HuH-7.5 (cell line): Measurements from ENCODE around the gene OR3A3.
"Not testable (repeated sequence)": the region's sequence is repeated elsewhere in the genome, so short reads cannot be mapped to it uniquely, and the experiment has no call there.

Experiments used
- DNase-seq: peaks from one replicate; pipeline ENCODE4 v3.0.0; 2011; ENCODE audit warnings: low spot score

The OR3A3 gene

DNA sequence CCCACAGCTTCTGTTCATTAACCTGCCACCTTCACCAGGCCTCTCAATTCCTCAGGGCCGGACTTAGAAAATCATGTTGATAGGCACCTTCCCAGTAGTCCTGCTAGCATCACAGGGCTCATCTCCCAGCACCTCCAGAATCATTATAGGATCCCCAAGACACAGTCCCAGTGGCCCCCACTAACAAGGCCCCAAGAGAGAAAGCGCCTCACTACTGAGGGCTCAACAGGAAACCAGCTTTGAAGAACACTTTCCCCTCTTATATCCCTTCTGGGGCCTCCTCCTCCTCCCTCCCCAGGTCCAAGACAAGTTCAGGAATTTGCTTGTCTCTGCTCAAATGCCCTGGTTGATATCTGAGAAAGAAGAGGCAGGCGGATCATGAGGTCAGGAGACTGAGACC is at the start of gene OR3A3:
TSS of gene OR3A3 (plus strand) at position 301 of the 400 bp plus-strand sequence.
- no peak for DNase-seq

DNA sequence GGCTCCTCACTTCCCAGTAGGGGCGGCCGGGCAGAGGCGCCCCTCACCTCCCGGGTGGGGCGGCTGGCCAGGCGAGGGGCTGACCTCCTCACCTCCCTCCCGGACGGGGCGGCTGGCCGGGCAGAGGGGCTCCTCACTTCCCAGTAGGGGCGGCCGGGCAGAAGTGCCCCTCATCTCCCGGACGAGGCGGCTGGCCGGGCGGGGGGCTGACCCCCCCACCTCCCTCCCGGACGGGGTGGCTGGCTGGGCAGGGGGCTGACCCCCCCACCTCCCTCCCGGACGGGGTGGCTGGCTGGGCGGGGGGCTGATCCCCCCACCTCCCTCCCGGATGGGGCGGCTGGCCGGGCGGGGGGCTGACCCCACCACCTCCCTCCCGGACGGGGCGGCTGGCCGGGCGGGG is 40.0 kb upstream of the OR3A3 start:
- DNase-seq = not testable (repeated sequence)

DNA sequence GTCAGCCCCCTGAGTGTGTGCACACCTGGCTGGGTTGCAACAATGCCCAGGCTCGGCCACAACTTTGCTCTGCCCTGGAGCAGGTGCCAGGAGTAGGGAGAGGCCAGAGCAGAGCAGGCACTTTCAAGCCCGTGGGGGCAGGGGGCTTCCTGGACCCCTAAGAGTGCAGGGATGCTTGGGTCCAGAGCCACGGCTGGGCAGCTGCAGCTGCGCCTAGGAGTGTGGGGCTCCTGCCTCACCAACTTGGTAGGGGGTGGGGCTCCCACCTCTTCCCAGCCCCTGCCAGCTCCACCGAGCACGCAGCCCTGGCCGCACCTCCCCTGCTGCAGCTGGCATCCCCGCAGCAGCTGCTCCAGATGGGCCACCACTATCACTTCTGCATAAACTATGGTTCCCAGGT is 32.8 kb upstream of the OR3A3 start:
- no peak for DNase-seq

DNA sequence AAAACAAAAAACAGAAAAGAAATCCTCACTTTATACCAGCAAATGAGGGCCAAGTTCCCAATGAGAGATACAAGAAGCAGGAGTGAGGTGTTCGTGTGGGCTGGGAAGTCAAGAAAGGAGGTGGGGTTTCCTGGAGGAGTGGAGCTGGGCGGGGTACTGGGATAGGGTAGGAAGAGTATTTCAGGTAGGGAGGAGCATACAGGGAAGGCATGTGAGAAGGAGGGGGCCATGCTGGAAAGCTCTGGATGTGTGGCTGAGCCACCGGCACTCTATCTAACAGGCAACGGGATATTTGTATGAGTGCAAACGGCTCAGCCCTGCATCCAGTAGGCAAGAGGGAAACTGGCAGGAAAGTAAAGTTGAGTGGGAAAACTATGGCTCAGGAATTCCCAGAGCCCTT is 29.2 kb upstream of the OR3A3 start:
- DNase-seq = no peak

DNA sequence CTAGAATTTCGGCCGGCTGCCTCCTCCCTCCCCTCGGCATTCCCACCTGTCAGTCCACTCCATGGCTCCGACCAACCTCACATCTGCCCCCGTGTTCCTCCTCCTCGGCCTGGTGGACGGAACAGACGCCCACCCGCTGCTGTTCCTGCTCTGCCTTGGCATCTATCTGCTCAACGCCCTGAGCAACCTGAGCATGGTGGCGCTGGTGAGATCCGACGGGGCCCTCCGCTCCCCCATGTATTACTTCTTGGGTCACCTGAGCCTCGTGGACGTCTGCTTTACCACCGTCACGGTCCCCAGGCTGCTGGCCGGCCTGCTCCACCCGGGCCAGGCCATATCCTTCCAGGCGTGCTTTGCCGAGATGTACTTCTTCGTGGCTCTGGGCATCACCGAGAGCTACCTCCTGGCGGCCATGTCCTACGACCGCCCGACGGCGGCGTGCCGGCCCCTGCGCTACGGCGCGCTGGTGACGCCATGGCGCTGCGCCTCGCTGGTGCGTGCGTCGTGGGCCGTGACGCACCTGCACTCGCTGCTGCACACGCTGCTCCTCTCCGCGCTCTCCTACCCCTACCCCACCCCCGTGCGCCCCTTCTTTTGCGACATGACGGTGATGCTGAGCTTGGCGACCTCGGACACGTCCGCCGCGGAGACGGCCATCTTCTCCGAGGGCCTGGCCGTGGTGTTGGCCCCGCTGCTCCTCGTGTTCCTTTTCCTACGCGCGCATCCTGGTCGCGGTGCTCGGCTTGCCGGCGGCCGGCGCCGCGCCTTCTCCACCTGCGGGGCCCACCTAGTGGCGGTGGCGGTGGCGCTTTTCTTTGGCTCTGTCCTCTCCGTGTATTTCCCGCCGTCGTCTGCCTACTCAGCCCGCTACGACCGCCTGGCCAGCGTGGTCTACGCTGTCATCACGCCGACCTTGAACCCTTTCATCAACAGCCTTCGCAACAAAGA is 25.0 kb upstream of the OR3A3 start, which contains the start of gene OR3A2:
TSS of gene OR3A2 (minus strand) at position 440 of the 948 bp plus-strand sequence.
- no peak for DNase-seq

DNA sequence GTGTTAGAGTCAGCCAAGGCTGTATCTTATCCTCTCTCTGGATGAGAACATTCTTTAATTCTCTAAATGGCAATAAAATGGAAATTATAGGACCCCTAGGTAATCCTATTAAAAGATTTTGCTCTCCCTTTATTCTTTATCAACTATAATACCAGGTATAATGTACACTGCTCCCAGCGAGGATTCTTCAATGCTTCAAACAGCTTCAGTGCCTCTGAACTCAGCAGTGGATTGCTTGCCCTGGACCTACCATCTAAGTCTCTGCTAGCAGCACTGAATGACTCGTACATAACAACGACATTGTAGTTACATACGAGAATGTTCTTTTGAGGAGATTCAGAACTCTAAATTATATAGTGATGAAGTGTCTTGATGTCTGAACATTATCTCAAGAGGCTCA is 21.4 kb upstream of the OR3A3 start:
- DNase-seq = no peak

DNA sequence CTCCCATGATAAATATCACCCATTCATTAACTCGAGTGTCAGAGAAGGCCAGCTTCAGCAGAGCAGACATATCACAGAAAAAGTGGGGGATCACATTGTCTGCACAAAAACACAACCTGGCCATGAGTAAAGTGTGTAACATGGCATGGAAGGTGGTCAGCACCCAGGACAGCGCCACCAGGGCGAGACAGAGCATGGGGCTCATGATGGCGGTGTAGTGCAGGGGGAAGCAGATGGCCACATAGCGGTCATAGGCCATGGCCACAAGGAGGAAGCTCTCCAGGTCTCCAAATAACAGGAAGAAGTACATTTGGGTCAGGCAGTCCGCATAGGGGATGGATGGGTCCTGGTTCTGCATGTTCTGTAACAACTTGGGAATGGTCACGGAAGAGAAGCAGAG is 13.4 kb upstream of the OR3A3 start:
- DNase-seq = not testable (repeated sequence)

DNA sequence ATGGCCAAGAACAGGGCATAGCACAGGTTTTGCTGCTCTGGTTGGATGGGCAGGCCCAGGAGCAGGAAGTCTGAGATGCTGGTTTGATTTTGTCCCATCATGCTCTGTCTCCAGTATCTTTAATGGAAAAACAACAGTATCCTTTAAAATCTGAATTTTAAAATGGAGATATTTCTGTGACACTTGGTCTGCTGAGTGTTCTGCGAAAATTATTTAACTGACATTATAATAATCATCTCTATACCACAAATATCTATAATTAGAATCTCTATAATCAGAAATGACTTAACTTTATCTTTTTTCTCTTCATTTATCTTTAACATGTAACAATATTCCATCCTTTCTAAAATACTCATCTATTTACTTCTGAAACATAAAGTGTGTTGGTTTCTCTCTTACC is 12.9 kb upstream of the OR3A3 start, which contains the start of gene OR1E1:
TSS of gene OR1E1 (minus strand) at position 101 of the 400 bp plus-strand sequence. CDS start at position 101, 0 bp downstream.
- DNase-seq = no peak

DNA sequence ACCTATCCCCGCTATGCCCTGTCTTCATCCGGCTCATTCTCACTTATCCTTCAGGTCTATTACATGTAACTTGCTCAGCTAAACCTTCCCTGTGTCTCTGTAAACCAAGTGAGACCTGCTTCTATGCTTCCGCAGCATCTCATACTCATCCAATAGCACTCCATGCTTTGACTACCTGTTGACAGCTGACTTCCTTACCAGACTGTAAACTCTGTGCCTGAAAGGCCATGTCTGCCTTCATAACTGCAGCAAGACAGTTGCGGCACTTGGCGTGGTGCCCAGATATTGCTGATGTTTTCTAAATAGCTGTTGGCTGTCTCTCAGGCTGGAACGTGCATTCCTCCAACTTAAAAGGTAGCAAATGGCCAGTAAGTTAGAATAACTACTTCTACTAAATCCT is 11.1 kb upstream of the OR3A3 start:
- DNase-seq = no peak

DNA sequence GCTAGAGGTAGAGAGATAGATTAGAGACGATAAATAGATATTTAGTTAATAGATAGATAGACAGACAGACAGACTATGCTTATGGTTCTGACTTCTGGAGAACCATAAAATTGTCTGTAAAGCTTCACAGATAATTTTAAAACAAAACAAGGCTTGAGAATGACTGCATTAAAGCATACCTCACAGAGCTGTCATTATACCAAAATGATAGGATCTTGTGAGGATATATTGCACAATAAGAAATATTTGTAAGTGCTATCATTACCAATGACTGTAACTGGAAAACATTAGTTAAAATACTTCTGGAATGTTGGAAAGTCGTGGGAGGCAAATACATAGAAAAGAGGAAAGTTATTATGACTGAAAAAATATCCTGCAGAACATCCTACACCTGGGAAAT is 9.4 kb upstream of the OR3A3 start:
- no peak for DNase-seq

DNA sequence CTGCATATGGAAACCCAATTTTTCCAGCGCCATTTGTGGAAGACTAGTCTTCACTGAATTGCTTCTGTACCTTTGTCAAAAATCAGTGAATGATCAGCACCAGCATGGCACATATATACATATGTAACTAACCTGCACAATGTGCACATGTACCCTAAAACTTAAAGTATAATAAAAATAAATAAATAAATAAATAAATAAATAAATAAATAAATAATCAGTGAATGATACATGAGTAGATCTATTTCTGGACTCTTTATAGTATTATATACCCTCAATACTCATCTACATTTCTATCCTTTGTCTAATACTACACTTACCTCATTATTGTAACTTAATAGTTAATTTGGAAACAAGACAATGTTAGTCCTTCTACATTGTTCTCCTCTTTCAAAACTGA is 7.3 kb upstream of the OR3A3 start:
- DNase-seq = not testable (repeated sequence)

DNA sequence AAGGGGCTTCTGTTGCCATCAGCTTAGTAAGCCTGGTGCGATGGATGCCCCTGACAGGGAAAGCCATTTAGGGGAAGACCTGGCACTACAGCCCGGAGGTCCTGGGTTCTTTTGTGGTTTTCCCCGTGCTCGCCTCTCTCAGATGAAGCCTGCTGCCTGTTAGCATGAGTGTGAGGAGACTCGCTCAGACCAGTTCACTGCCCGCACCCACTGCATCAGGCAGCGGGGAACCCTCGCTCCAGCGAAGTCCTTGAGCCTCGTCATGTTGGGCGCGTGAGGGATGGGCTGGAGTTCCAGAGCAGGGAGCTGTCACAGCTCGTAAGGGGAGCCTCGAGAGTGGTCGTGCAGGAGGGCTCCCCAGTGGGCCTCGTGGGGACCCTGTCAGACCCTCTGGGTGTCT is 1.0 kb downstream of the OR3A3 start:
- not testable (repeated sequence) for DNase-seq

DNA sequence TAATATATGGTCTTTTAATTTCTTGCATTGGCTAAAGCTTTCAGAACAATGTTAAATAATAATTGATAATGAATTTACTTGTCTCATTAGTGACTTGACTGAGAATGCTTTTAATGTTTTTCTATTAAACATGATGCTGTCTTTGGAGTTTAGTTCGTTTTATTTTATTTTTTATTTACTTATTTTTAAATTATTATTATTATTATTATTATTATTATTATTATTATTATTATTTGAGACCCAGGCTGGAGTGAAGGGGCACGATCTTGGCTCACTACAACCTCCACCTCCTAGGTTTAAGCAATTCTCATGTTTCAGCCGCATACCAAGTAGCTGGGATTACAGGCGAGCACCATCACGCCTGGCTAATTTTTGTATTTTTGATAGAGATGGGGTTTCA is 4.4 kb downstream of the OR3A3 start:
- no peak for DNase-seq

DNA sequence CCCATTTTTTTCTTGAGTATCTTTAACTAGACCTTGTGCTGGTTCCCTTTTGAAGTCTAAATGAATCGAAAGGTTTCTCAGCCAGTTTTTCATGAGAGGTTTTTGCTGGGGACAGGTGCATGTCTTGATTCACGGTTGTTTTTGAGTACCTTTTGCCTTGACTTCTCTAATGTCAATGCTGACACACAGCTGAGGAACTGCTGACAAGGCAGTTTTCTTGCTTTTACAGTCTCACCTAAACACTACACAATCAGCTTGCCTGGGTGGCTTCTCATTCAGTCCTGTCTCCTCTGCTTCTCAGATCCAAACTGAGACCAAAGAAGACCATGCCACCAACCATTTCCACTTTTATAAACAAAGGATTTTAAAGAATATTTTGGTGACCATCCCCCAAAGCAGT is 7.1 kb downstream of the OR3A3 start:
- no peak for DNase-seq

DNA sequence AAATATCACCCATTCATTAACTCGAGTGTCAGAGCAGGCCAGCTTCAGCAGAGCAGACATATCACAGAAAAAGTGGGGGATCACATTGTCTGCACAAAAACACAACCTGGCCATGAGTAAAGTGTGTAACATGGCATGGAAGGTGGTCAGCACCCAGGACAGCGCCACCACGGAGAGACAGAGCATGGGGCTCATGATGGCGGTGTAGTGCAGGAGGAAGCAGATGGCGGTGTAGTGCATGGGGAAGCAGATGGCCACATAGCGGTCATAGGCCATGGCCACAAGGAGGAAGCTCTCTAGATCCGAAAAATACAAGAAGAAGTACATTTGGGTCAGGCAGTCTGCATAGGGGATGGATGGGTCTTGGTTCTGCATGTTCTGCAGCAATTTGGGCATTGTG is 22.0 kb downstream of the OR3A3 start:
- not testable (repeated sequence) for DNase-seq

DNA sequence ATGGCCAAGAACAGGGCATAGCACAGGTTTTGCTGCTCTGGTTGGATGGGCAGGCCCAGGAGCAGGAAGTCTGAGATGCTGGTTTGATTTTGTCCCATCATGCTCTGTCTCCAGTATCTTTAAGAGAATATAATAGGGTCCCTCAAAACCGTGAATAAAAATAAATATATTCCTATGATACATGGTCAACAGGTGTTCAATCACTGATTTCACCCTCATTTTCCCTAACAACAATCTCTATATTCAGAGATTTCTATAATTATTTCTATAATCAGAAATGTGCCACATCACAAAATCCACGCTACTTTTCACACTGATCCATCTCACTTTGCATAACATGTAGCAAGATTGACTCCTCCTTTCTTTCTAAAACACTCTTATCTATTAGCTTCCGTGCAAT is 22.6 kb downstream of the OR3A3 start, which contains the start of gene OR1E2:
TSS of gene OR1E2 (minus strand) at position 101 of the 400 bp plus-strand sequence. CDS start at position 101, 0 bp downstream.
- no peak for DNase-seq

DNA sequence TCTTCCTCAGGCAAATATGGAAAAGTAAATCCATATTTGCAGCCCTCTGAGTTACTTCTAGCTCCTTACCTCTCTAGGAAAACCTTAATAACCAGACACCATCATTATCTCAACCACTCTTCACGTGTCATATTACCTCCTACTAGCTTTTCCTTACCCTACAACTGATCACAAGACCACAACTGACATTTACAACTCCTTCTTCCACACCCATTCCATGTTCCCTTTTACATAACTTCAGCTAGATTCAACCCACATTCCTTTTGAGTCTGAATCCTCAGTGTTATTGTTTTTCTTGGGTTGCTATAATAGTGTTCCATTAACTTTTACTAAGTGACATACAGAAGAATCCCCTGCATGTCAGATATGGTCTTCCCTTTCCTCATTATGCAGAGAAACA is 27.2 kb downstream of the OR3A3 start:
- DNase-seq = no peak

DNA sequence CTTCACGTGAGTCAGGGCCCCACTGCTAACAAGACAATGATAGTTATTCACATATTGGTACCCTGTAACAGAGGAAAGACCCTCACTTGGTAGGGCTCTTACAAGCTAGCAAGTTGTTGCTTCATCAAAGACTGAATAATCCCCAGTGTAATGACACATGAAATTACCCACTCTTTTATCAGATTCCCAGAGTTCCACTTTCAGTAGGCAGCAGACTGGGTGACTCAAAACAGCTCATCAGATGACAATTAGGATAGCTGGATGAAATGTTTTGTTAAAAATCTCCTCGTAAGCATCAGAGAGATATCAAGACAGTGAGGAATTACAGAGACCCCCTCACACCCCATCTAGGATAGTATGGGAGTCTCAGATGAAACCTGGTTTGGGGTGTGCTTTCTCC is 29.3 kb downstream of the OR3A3 start:
- DNase-seq = no peak

DNA sequence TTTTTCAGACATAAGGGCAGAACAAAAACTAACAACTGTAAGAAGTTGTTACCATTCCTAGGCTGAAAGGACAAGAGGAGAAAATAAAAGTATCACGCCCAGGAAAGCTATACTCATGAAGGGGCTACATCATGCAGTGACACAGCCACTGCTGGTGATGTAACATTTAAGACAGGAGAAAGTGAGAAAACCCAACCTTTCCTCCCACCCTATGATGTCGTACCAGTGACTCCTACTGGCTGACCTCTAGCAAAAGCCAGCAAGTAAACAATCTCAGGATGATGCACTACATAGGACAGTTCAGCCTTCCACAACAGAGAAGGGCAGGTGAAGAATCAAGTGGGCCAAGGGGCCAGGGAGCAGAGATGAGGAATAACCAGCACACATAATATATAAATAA is 36.5 kb downstream of the OR3A3 start:
- DNase-seq = no peak

DNA sequence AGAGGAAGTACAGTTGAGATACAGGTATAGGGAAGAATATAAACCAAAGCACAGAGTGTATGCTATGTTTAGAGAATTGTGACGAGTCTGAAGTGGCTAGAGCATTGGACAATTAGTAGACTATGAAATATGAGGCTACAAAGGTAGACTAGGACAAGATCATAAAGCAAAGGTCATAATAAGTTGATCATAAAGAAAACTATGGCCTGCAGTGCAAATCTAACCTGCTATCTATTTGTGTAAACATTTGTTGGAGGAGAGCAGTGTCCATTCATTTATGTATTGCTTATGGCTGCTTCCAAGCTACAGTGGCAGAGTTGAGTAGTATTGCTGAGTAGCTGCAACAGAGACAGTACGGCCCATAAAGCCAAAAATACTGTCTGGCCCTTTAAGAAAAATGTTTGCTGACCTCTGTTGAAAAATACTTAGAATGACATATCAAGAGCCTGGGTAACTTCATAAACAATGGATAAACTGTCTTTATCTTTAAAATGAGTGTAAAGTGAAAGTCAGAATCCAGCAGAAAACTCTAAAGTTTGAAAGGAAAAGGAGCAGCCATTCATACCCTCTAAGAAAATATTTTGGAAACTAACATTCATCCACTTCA is 37.0 kb downstream of the OR3A3 start:
- DNase-seq = no peak

DNA sequence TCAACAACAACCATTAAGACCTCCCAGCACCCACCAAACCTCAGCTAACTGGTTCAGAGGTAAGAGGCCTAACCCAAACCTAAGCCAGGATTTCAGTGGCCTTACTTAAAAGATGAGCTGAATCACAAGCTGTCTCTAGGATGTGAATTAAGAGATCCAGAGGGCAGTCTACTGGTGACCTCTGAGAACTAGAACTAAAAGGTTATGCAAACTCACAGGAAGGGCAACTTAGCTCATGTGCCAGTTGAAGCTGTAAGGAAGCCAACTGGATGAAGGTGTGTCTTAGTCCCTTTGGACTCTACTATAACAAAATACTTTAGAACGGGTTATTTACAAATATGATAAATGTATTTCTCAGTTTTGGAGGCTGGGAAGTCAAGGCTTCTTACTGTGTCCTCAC is 55.2 kb downstream of the OR3A3 start:
- not testable (repeated sequence) for DNase-seq

DNA sequence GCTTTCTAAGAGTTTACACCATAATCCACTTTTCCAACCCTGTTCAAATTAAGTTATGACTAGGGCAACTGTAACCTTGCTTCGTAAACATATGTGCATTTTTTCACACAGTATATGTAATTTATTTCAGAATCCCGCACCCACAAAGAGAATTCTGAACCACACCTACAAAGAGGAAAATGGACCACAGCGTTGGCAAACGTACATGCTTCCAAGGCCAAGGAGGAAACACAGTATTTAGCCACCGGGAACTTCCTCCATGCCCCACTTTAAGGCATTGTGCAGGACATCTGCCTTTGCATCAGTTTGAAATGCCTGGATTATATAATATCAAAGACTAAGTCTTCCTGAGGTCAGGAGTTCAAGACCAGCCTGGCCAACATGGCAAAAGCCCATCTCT is 58.4 kb downstream of the OR3A3 start:
- DNase-seq = no peak

DNA sequence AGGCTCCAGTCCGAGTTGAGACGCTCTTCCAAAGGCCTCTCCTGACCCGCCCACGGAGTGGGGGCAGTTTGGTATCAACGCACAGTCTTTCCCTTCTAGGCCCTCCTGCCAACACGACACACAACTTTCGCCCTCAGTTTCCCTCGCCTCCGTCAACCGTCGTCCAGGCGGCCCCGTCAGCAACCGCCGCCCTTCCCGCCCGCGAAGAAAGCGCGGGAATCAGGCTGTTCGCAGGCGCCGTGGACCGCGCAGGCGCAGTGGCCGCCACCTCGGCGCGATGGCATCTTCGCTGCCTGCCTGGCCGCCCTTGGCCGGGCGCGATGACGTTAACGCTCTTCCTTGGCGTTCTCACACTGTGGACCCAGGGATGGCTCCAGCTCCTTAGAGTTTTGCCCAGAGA is 60.4 kb downstream of the OR3A3 start, which contains the start of gene SPATA22:
TSS of gene SPATA22 (minus strand) at position 221 of the 400 bp plus-strand sequence. CDS start 2,494 bp downstream, outside the sequence.
- no peak for DNase-seq
